Inflammatory macrophage treated with lipopolysaccharide for 4 hours (primary cell): ENCODE measurements around the gene DSEL.

Source experiments
- DNase-seq: peaks from one replicate; pipeline ENCODE4 v3.0.0-alpha.2; 2020

Gene DSEL

GRCh38 chr18:67500522-67501205 lies 15.9 kb downstream of the DSEL start:
- DNase-seq, result no peak

GRCh38 chr18:67496469-67496868 lies 20.1 kb downstream of the DSEL start:
- DNase-seq, result no peak

- no peak for DNase-seq
These were observed 30.0 kb downstream of the DSEL start for GRCh38 chr18:67486534-67486933.

- no peak for DNase-seq
These were observed 30.9 kb downstream of the DSEL start for GRCh38 chr18:67485655-67486054.

- no peak for DNase-seq
These were observed 32.1 kb downstream of the DSEL start for GRCh38 chr18:67484458-67484857.

DNA sequence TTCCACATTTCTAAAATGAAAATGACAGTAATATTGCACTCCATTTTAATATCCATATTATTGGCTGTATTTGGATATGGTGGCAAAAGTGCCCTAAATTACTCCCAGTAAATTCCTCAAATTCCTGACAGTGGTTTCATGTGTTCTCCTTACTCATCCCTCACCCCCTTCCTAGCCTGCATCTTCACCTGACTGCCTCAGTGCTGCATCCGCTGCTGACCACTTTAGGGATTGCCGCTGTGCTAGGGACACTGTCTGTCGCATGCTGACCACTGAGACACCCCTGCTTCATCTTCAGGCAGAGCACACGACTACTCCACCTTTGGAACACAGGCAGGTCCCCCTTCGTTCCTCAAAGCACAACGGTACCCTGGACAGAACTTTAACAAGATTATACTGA lies 32.6 kb downstream of the DSEL start:
- DNase-seq, result no peak

DNA sequence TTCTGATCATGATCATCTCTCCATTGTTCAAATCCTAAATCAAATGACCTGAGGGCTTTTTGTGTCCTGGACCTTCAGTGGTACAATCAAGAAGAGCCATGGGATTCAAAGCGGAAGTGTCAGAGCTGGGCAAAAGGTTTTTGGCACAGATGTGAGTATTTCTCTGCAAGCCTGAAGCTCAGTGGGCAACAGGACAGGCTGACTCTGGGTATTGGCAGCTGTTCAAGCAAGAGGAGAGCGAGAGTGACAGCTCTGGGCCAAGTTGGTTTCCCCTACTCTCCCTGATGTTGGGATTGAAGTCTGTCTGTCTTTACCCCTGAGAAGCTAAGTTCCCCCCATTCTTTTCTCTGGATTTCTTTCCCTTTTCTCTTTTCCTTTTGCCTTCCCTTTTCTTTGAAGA lies 33.3 kb downstream of the DSEL start:
- DNase-seq, result no peak

DNA sequence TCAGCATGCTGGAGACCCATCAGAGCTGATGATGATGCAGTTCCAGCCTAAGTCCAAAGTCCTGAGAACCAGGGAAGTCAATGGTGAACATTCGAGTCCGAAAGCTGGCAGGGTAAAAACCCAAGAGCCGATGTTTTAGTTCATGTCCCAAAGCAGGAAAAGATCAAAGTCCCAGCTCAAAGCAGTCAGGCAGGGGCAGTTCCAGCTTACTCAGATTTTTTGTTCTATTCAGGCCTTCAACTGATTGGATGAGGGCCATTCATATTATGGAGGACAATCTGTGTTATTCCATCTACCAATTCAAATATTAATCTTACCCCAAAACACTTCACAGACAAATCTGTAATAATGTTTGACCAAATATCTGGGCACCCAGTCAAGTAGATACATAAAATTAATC lies 38.3 kb downstream of the DSEL start:
- no peak for DNase-seq

GRCh38 chr18:67477522-67477921 lies 39.0 kb downstream of the DSEL start:
- DNase-seq, result no peak

DNA sequence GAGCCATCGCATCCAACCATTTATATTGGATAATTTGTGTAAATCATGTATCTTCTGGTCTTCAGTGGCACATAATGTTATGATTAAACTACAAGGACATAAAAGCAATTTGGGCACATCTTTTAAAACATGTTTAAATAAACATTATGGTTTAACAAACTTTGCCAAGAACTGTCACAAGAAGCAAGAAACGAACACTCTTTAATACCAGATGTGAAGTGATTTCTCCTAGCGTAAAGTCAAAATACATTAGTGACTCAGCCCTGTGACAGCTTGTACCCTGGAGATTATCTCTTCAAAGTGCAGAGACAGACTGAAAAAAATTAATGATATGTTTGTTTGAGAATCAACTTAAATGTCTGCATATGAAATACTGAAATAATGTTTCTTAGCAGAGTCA lies 39.9 kb downstream of the DSEL start:
- DNase-seq, result no peak

DNA sequence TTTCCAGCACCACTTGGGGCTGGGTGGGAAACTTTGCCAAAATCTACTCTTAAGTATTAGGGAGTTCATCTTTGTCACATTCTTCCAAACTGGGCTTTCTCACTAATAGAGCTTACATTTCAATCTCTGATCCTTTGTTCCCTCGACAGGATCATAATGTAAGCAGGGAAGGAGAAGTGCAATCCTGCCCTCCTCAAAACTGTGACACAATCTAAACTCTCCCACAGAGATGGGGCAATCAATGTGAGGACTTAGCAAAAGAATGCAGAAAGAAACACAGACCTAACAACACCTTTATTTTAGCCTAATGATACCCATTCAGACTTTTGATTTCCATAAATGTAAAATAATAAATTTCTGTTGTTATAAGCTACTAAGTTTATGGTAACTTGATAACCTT lies 40.8 kb downstream of the DSEL start:
- DNase-seq, result no peak

- no peak for DNase-seq
These were observed 48.5 kb downstream of the DSEL start for GRCh38 chr18:67468038-67468437.

DNA sequence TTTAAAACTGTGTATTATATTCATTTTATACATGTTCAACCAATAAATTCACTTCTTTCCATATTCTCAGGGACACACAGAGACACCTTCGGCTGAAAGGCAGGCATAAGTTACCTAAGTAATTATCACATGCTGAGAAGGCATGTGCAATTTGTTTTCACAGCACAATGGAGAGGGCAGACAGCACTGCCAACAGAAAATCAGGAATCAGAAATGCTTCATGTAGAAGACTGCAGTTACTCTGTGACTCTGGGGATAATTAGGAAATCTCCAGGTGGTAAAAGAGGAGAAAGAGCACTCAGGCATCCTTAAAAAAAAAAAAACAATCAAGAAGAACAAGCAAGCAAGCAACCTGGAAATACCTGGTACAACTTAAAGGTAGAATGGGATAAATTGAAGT lies 49.3 kb downstream of the DSEL start:
- no peak for DNase-seq

GRCh38 chr18:67464499-67464898 lies 52.0 kb downstream of the DSEL start:
- DNase-seq, result no peak

DNA sequence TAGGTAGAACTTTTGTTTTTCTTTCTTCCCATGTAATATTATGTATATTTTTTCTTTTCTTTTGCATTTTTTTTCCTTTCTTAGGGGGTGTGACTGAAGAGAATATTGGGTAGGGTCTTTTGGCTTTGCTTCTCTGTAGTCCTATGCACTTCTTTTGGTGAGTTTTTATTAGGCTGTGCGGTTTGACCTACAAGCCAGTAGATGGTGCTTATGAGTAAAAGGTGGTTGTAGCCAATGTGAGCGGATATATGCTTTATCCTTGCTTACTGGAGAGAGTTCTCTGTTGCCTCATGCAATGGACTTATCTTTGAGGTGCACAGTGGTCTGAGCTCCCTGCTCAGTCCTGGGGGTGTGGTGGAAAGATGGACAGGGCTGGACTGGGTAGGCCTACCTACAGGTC lies 52.7 kb downstream of the DSEL start:
- DNase-seq, result no peak

DNA sequence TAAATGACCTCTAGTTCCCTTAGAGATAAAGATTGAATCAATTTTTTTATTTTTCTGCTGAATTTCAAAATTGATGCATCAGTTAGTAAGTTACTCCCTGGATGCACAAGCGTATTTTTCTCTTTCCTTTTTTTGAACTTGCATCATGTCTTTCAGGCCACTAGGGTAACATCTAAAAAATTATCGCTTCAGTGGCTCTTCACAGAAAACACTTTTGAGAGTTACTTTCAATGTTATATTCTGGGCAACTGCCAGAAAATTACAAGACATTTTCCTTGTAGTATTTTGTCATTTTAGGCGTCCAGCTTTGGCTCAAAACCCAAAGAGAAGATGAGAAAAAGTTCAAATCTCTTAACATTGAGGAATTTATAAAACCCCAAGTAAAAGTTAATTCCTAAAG lies 59.8 kb downstream of the DSEL start:
- no peak for DNase-seq
